Endothelial cell of umbilical vein (primary cell): ENCODE measurements around the gene PHC3. TPM values are rescaled to one million over a fixed set of nuclear protein-coding genes. Genes with fewer than 3 reads are reported as not detected.

Experiments
- BruUV-seq: library from RNA; stranded (reverse); fragments of 400-500 nt; replicated peaks from 2 replicates; lab custom pipeline; 2021; lab: Mats Ljungman, UMichigan
- CTCF ChIA-PET: fragments of 300-600, 350-600 bp; sonication (Branson Sonifier 250); formaldehyde crosslinking; loops from one replicate; lab custom pipeline; 2021; ENCODE audit warnings: antibody characterized with exemption, inconsistent platforms; lab: Charles Lee
- POLR2A ChIA-PET: fragments of 300-600, 350-600 bp; sonication (Branson Sonifier 250); formaldehyde crosslinking; loops from one replicate; lab custom pipeline; 2021; ENCODE audit warnings: antibody characterized with exemption, inconsistent platforms; lab: Charles Lee
- DNase-seq: peaks from one replicate; pipeline ENCODE4 v3.0.0-alpha.2; 2011; ENCODE audit warnings: low read depth, low spot score
- FAIRE-seq: peaks from 2 replicates; lab custom pipeline; 2011; peaks lifted over from hg19 to GRCh38; lab: Jason Lieb, UNC
- H2AFZ ChIP-seq: 2 replicates; pipeline ENCODE4 v1.6.0; 2012; ENCODE audit warnings: low read depth, low read length, control low read depth, inconsistent platforms
- H3K27ac ChIP-seq: 2 replicates; pipeline ENCODE4 v1.5.1; 2011; ENCODE audit warnings: low read depth, mild to moderate bottlenecking, control low read depth, low read length, moderate library complexity; ENCODE audit not compliant: insufficient read depth
- H3K27me3 ChIP-seq, 2 experiments: 2 replicates each; pipeline versions ENCODE4 v1.6.0 to v1.6.1; 2011; ENCODE audit warnings: low read length in 2 of 2, mixed read lengths in 1 of 2; ENCODE audit not compliant: control insufficient read depth in 2 of 2, insufficient read depth in 2 of 2
- H3K36me3 ChIP-seq, 2 experiments: 2 replicates in 1 of 2; 3 replicates in 1 of 2; pipeline ENCODE4 v1.5.1; 2011; ENCODE audit warnings: low read length in 2 of 2, mild to moderate bottlenecking in 1 of 2, moderate library complexity in 1 of 2; ENCODE audit not compliant: control insufficient read depth in 2 of 2, insufficient read depth in 2 of 2; ENCODE audit errors: extremely low read depth in 1 of 2
- H3K4me1 ChIP-seq: 3 replicates; pipeline ENCODE4 v1.5.1; 2011; ENCODE audit warnings: mild to moderate bottlenecking, low read length; ENCODE audit not compliant: control insufficient read depth, insufficient read depth; ENCODE audit errors: extremely low read depth
- H3K4me2 ChIP-seq: 2 replicates; pipeline ENCODE4 v1.6.1; 2011; ENCODE audit warnings: low read length, control low read depth, mixed read lengths; ENCODE audit not compliant: insufficient read depth
- H3K4me3 ChIP-seq, 3 experiments: fragments of 200-600 bp in 1 of 3; sonication (generic), shearing (Covaris generic) in 1 of 3; replicated peaks in 1 of 3; 2 replicates each; pipeline ENCODE4 v1.5.1; 2011 to 2016; ENCODE audit warnings: control low read depth in 3 of 3, low read length in 3 of 3, mild to moderate bottlenecking in 2 of 3, inconsistent platforms in 1 of 3, low read depth in 1 of 3, moderate library complexity in 1 of 3; ENCODE audit not compliant: insufficient read depth in 1 of 3
- H3K79me2 ChIP-seq: 2 replicates; pipeline ENCODE4 v1.6.0; 2012; ENCODE audit warnings: low read length, inconsistent platforms; ENCODE audit not compliant: control insufficient read depth, insufficient read depth
- H3K9ac ChIP-seq: replicated peaks from 2 replicates; pipeline ENCODE3; 2011; ENCODE audit warnings: low read length, control low read depth; ENCODE audit not compliant: insufficient read depth; ENCODE audit errors: extremely low read depth
- H3K9me1 ChIP-seq: replicated peaks from 3 replicates; pipeline ENCODE4 v1.6.0; 2011; ENCODE audit warnings: mild to moderate bottlenecking, low read length; ENCODE audit not compliant: control insufficient read depth, insufficient read depth; ENCODE audit errors: extremely low read depth
- H3K9me3 ChIP-seq: replicated peaks from 2 replicates; pipeline ENCODE4 v1.5.1; 2012; ENCODE audit warnings: low read length, inconsistent platforms; ENCODE audit not compliant: control insufficient read depth, insufficient read depth
- H4K20me1 ChIP-seq: replicated peaks from 2 replicates; pipeline ENCODE3; 2011; ENCODE audit warnings: mild to moderate bottlenecking, low read length; ENCODE audit not compliant: control insufficient read depth, insufficient read depth; ENCODE audit errors: extremely low read depth
- CTCF ChIP-seq, 2 donors: IDR thresholded peaks; 1 replicate in 1 of 2; 2 replicates in 1 of 2; pipeline ENCODE4 v1.5.1; 2011; ENCODE audit warnings: low read length in 2 of 2, mild to moderate bottlenecking in 2 of 2, moderate library complexity in 2 of 2, control low read depth in 1 of 2, inconsistent platforms in 1 of 2, low read depth in 1 of 2; ENCODE audit not compliant: insufficient read depth in 1 of 2; ENCODE audit errors: extremely low read depth in 1 of 2
- EZH2 ChIP-seq: IDR thresholded peaks from 2 replicates; pipeline ENCODE4 v1.6.1; 2012; ENCODE audit warnings: borderline replicate concordance, low read depth, mild to moderate bottlenecking, moderate library complexity, low read length, inconsistent platforms; ENCODE audit not compliant: severe bottlenecking
- FOS ChIP-seq: IDR thresholded peaks from 2 replicates; pipeline ENCODE4 v1.6.1; 2011; ENCODE audit warnings: mild to moderate bottlenecking, low read length, moderate library complexity, borderline replicate concordance; ENCODE audit not compliant: insufficient read depth
- GATA2 ChIP-seq: IDR thresholded peaks from 2 replicates; pipeline ENCODE4 v1.7.0; 2011; ENCODE audit warnings: low read depth, mild to moderate bottlenecking, moderate library complexity, mixed read lengths, low read length; ENCODE audit not compliant: insufficient read length, insufficient read depth
- JUN ChIP-seq: IDR thresholded peaks from 2 replicates; pipeline ENCODE4 v1.6.1; 2011; ENCODE audit warnings: borderline replicate concordance, low read depth; ENCODE audit not compliant: insufficient read length, insufficient read depth
- MAX ChIP-seq: IDR thresholded peaks from 2 replicates; pipeline ENCODE4 v1.6.1; 2011; ENCODE audit not compliant: insufficient read depth, insufficient read length
- MYC ChIP-seq: IDR thresholded peaks from one replicate; pipeline ENCODE4 v1.6.1; 2011; ENCODE audit warnings: mild to moderate bottlenecking, low read depth, low read length
- POLR2A ChIP-seq: IDR thresholded peaks from 2 replicates; pipeline ENCODE4 v1.6.1; 2012; ENCODE audit warnings: low read depth, mild to moderate bottlenecking, control low read depth, low read length
- POLR2AphosphoS5 ChIP-seq: IDR thresholded peaks from 2 replicates; pipeline ENCODE4 v1.6.1; 2012; ENCODE audit warnings: low read depth, mild to moderate bottlenecking, control low read depth, low read length, moderate library complexity; ENCODE audit not compliant: insufficient read depth
- dilution Hi-C: fragments of 300-500 bp; cut with MboI; formaldehyde crosslinking; loops from one replicate; pipeline ENCODE4 v1.15.0; 2019; ENCODE audit warnings: low sequenced_read_pairs; ENCODE audit not compliant: extremely low pct_ligation_motif_present
- intact Hi-C: fragments of 100-400 bp; cut with micrococcal nuclease; formaldehyde crosslinking; loops from one replicate; pipeline ENCODE4 v1.10.0; 2022
- polyA plus RNA-seq, 4 experiments: library from polyadenylated mRNA; depleted of rRNA in 3 of 4; stranded (reverse) in 3 of 4; unstranded in 1 of 4; fragments of >200 nt; gene quantifications; 2 replicates each; pipeline versions ENCODE4 v1.2.1 to v1.2.3, GENCODE V29; 2011 to 2012; ENCODE audit warnings: missing spikeins in 1 of 4
- total RNA-seq: library from RNA; stranded (reverse); gene quantifications from 2 replicates; pipeline ENCODE4 v1.2.3, GENCODE V29; 2021

The PHC3 gene
- total and polyA plus RNA-seq, 2 donors (not counting 3 experiments of a cell fraction or from before 2014, with no cell fraction given), result 35.7 to 45.8 TPM

- H3K9ac ChIP-seq, result no peak overlapping the region
- no peak for FAIRE-seq
These were observed 85.2 kb downstream of the PHC3 start for GRCh38 chr3:170096342-170096741.

More at GRCh38 chr3:170096342-170096741, 85.2 kb downstream of the PHC3 start:
- H3K79me2 ChIP-seq, result no peaks in the 10 kb centered on the region
- H2AFZ ChIP-seq, result no peak overlapping the region
- no peak overlapping the region for H3K27ac ChIP-seq
- H3K4me2 ChIP-seq, result no peak overlapping the region
- CTCF ChIA-PET, result no interaction called here
- dilution Hi-C loops, result no loop called here
- H3K36me3 ChIP-seq, result peaks cover 2 to 25% of the 10 kb centered on the region in 2 experiments
- intact Hi-C loops, result no loop called here
- TF ChIP-seq EZH2 (no peak), POLR2AphosphoS5 (no peak), CTCF (IDR thresholded peaks at IDR 0.05; ENCODE audit: extremely low read depth in 1 of 2, insufficient read depth in 1 of 2, low read depth in 1 of 2, low read length in 2 of 2) (no peak), JUN (no peak), FOS (no peak), MYC (no peak), MAX (no peak), GATA2 (no peak), POLR2A (no peak)
- POLR2A ChIA-PET, result interaction anchor here (0.6 kb wide), 1 partner anchor 53 kb away, joined by 3 read pairs; no protein-coding TSS in a partner anchor
- no peak for DNase-seq
- no peak overlapping the region for H3K4me3 ChIP-seq
- H4K20me1 ChIP-seq, result no peaks in the 10 kb centered on the region
- no peaks in the 10 kb centered on the region for H3K9me1 ChIP-seq
- no peaks in the 10 kb centered on the region for H3K9me3 ChIP-seq
- no peaks in the 10 kb centered on the region for H3K4me1 ChIP-seq
- no TSS peak for BruUV-seq
- no peaks in the 10 kb centered on the region for H3K27me3 ChIP-seq
